Caco-2 (cell line): ENCODE measurements around the gene FAXC. TPM values are rescaled to one million over a fixed set of nuclear protein-coding genes. Genes with fewer than 3 reads are reported as not detected.

Experiments
- BruUV-seq: library from RNA; stranded (reverse); fragments of 400-500 nt; replicated peaks from 2 replicates; lab custom pipeline; 2021; lab: Mats Ljungman, UMichigan
- CTCF ChIA-PET: fragments of 300-600 bp; sonication (Branson Sonifier 250); formaldehyde crosslinking; loops from one replicate; lab custom pipeline; 2022; ENCODE audit warnings: antibody characterized with exemption; lab: Charles Lee
- POLR2A ChIA-PET: fragments of 300-600 bp; sonication (Branson Sonifier 250); formaldehyde crosslinking; loops from one replicate; lab custom pipeline; 2022; ENCODE audit warnings: antibody characterized with exemption; lab: Charles Lee
- DNase-seq, 2 experiments: peaks; one replicate each; pipeline versions ENCODE4 v3.0.0 to v3.0.0-alpha.2; 2020 to 2022
- H3K27me3 ChIP-seq: replicated peaks from 2 replicates; pipeline ENCODE4 v1.6.0; 2011; ENCODE audit warnings: low read length; ENCODE audit not compliant: control insufficient read depth, insufficient read depth
- H3K36me3 ChIP-seq: 2 replicates; pipeline ENCODE4 v1.5.1; 2011; ENCODE audit warnings: low read length; ENCODE audit not compliant: control insufficient read depth, insufficient read depth
- H3K4me1 ChIP-seq: fragments of 250-450 bp; sonication (Bioruptor Pico); 2 replicates; pipeline ENCODE4 v1.5.1; 2020; ENCODE audit warnings: mild to moderate bottlenecking
- H3K4me3 ChIP-seq: 2 replicates; pipeline ENCODE4 v1.5.1; 2011; ENCODE audit warnings: low read depth, mild to moderate bottlenecking, control low read depth, low read length
- H3K9me3 ChIP-seq: fragments of 250-450 bp; sonication (Bioruptor Pico); 2 replicates; pipeline ENCODE4 v1.5.1; 2020; ENCODE audit warnings: mild to moderate bottlenecking, moderate library complexity
- H3K27ac Mint-ChIP-seq: one replicate; pipeline ENCODE4 v1.8.0; 2022; ENCODE audit warnings: mixed read lengths; ENCODE audit not compliant: unreplicated experiment
- H3K27me3 Mint-ChIP-seq: one replicate; pipeline ENCODE4 v1.8.0; 2022; ENCODE audit warnings: mixed read lengths; ENCODE audit not compliant: insufficient read depth, unreplicated experiment
- H3K36me3 Mint-ChIP-seq: one replicate; pipeline ENCODE4 v1.8.0; 2022; ENCODE audit warnings: mild to moderate bottlenecking, mixed read lengths; ENCODE audit not compliant: insufficient read depth, unreplicated experiment
- H3K4me1 Mint-ChIP-seq: one replicate; pipeline ENCODE4 v1.8.0; 2022; ENCODE audit warnings: low read depth, mixed read lengths; ENCODE audit not compliant: unreplicated experiment
- H3K4me3 Mint-ChIP-seq: one replicate; pipeline ENCODE4 v1.8.0; 2022; ENCODE audit warnings: mild to moderate bottlenecking, moderate library complexity, mixed read lengths; ENCODE audit not compliant: unreplicated experiment
- H3K9me3 Mint-ChIP-seq: one replicate; pipeline ENCODE4 v1.8.0; 2022; ENCODE audit warnings: mixed read lengths; ENCODE audit not compliant: unreplicated experiment
- CTCF ChIP-seq, 2 experiments: fragments of 200-600 bp in 1 of 2; IDR thresholded peaks; 1 replicate in 1 of 2; 2 replicates in 1 of 2; pipeline versions ENCODE4 v1.5.1 to v1.8.0; 2011 to 2022; ENCODE audit warnings: antibody characterized with exemption in 1 of 2, control low read depth in 1 of 2, inconsistent platforms in 1 of 2, low read depth in 1 of 2, low read length in 1 of 2, mild to moderate bottlenecking in 1 of 2, moderate library complexity in 1 of 2; ENCODE audit not compliant: insufficient read depth in 1 of 2, severe bottlenecking in 1 of 2, unreplicated experiment in 1 of 2
- intact Hi-C: fragments of 100-400 bp; cut with micrococcal nuclease; formaldehyde crosslinking; loops from one replicate; pipeline ENCODE4 v1.10.0; 2022; ENCODE audit not compliant: unreplicated experiment
- total RNA-seq: library from RNA; stranded (reverse); gene quantifications from 2 replicates; pipeline ENCODE4 v1.2.3, GENCODE V29; 2022

FAXC gene
- total RNA-seq, 1 experiment from 2014 or later: 0.16 TPM

GRCh38 chr6:99366852-99367251, 17.4 kb upstream of the FAXC start:
- TF ChIP-seq CTCF (IDR thresholded peaks at IDR 0.05; ENCODE audit: insufficient read depth in 1 of 2, low read depth in 1 of 2, low read length in 1 of 2, severe bottlenecking in 1 of 2, unreplicated experiment in 1 of 2): no peak
- Mint-ChIP-seq H3K9me3 (no peaks in the 10 kb centered on the region), H3K27me3 (no peaks in the 10 kb centered on the region), H3K4me3 (no peak overlapping the region), H3K36me3 (no peaks in the 10 kb centered on the region), H3K4me1 (no peaks in the 10 kb centered on the region), H3K27ac (no peak overlapping the region)
- Histone ChIP-seq H3K4me1 (no peaks in the 10 kb centered on the region), H3K9me3 (no peaks in the 10 kb centered on the region), H3K36me3 (no peaks in the 10 kb centered on the region), H3K27me3 (no peaks in the 10 kb centered on the region), H3K4me3 (no peak overlapping the region)
- CTCF ChIA-PET: no interaction called here
- POLR2A ChIA-PET: no interaction called here
- DNase-seq: no peak
- intact Hi-C loops: no loop called here
- no TSS peak for BruUV-seq

- H3K4me1 Mint-ChIP-seq: no peaks in the 10 kb centered on the region
- Histone ChIP-seq H3K4me3 (no peak overlapping the region), H3K4me1 (no peaks in the 10 kb centered on the region), H3K27me3 (no peaks in the 10 kb centered on the region), H3K9me3 (no peaks in the 10 kb centered on the region), H3K36me3 (no peaks in the 10 kb centered on the region)
- ChIA-PET POLR2A (no interaction called here), CTCF (no interaction called here)
- intact Hi-C loops: no loop called here
- DNase-seq: no peak
- no TSS peak for BruUV-seq
- H3K27me3 Mint-ChIP-seq: peaks cover 9% of the 10 kb centered on the region
- no peak overlapping the region for H3K4me3 Mint-ChIP-seq
- H3K36me3 Mint-ChIP-seq: no peaks in the 10 kb centered on the region
- TF ChIP-seq CTCF (IDR thresholded peaks at IDR 0.05; ENCODE audit: insufficient read depth in 1 of 2, low read depth in 1 of 2, low read length in 1 of 2, severe bottlenecking in 1 of 2, unreplicated experiment in 1 of 2): no peak
- no peaks in the 10 kb centered on the region for H3K9me3 Mint-ChIP-seq
- H3K27ac Mint-ChIP-seq: no peak overlapping the region
Measured at GRCh38 chr6:99364026-99364425, 14.6 kb upstream of the FAXC start.

GRCh38 chr6:99362678-99363268, 13.3 kb upstream of the FAXC start:
- Mint-ChIP-seq H3K4me1 (no peaks in the 10 kb centered on the region), H3K9me3 (no peaks in the 10 kb centered on the region), H3K4me3 (no peak overlapping the region), H3K27ac (no peak overlapping the region), H3K27me3 (peaks cover 9% of the 10 kb centered on the region), H3K36me3 (no peaks in the 10 kb centered on the region)
- H3K36me3 ChIP-seq: no peaks in the 10 kb centered on the region
- no TSS peak for BruUV-seq
- POLR2A ChIA-PET: no interaction called here
- no peak for TF ChIP-seq CTCF (IDR thresholded peaks at IDR 0.05; ENCODE audit: insufficient read depth in 1 of 2, low read depth in 1 of 2, low read length in 1 of 2, severe bottlenecking in 1 of 2, unreplicated experiment in 1 of 2)
- no peaks in the 10 kb centered on the region for H3K9me3 ChIP-seq
- CTCF ChIA-PET: no interaction called here
- DNase-seq: no peak
- H3K4me3 ChIP-seq: no peak overlapping the region
- H3K4me1 ChIP-seq: no peaks in the 10 kb centered on the region
- intact Hi-C loops: no loop called here
- H3K27me3 ChIP-seq: no peaks in the 10 kb centered on the region
